NCI-H82 treated with DMSO at 0.1 percent for 48 hours (cell line): ENCODE data around the gene SMG9.

Source experiments
- DNase-seq: peaks from one replicate; lab custom pipeline; 2025; ENCODE audit not compliant: unreplicated experiment; lab: John Stamatoyannopoulos, UW

SMG9 gene

DNA sequence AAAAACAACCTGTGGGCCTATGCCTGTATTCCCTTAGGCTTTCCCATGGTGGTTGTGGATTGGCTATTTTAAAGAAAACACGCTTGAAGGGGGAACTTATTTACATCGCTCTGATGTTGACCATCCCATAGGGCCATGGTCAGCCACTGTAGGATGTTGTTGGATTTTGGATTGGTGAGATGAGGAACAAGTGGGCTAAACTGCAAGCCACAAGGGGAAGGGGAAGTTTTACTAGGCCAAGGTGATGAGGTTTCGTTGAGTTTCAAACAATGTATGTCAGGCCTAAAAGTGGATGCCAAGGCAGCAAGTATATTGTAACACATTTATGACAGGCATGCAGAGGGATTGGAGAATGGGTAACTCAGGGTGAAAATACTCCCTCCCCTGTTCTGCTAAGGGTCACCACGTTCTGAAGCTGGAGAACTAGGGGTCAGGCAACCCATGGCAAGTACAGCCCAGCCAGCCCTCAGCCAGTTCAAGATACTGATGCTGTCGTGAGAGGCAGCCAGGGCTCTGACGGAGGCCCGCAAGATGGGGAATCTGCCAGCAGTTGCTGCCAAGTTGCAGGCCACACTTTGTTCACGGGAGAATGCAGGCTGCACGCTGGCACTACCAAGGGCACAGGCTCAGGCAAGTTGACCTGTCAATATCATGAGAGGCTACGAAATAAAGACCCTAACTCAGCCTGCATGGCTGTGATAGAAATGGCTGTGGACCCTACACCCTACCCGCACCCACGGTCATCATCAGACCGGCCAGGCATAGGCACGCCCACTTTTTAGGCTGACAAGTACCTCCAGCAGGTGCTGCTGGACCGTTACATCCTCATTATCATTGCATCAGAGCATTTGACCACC lies 27.8 kb downstream of the SMG9 start:
- DNase-seq = no peak

DNA sequence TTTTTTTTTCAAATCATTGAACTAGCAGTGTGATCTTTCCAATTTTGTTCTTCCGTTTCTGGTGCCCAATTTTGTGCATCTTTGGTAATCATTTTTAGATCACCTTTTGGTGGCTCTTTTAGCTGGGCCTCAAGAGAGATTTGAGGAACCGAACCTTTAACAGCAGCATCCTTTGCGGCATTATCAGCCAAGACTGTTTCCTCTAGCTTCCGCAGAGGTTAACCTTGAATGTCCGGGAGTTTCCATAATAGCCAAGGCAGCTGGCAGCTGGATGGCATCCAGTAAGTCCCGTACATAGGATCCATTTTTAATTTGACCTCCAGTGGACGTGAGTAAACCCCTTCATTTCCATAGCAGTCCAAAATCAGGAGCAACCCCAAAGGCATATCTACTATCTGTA lies 29.3 kb downstream of the SMG9 start:
- no peak for DNase-seq

DNA sequence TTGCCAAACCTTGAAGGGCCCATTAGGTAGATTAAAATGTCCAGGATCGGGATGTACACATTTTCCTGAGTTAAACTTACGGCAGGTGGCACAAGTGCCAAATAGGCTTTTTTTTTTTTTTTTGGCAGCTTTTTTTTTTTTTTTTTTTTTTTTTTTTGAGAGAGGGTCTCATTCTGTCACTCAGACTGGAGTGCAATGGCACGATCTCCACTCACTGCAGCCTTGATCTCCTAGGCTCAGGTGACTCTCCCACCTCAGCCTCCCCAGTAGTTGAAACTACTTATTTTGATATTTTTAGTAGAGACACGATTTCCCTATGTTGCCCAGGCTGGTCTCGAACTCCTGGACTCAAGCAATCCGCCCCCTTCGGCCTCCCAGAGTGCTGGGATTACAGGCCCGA lies 29.9 kb downstream of the SMG9 start:
- no peak for DNase-seq

DNA sequence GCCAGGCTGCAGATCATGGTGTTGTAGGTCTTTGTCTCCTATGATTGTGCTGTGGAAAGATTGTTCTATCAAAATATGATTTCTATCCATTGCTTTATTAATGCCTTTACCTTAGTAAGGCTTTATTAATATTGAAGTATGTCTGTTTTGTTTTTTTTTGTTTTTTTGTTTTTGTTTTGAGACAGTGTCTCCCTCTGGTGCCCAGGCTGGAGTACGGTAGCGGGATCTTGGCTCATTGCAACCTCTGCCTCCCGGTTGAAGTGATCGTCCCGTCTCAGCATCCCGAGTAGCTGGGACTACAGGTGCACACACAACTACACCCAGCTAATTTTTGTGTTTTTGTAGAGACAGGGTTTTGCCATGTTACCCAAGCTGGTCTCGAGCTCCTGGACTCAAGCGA lies 31.2 kb downstream of the SMG9 start:
- no peak for DNase-seq

DNA sequence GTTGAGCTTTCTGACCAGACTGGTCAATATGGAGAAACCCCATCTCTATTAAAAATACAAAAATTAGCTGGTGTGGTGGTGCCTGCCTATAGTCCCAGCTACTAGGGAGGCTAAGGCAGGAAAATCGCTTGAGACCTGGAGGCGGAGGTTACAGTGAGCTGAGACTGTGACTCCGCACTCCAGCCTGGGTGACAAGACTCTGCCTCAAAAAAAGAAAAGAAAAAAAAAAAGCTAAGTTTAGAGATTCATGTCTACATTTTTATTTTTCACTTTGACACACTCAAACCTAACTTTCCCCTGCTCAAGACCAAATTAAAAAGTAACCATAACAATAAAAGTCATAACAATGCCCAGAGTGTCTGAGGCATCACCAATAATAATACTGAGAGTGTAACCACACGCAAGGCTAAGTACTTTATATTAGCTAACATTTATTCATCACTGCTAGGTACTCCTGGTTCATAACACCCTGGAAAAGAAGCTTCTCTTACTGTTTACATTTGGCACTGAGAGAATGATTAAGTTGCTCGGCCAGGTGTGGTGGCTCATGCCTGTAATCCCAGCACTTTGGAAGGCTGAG lies 33.2 kb downstream of the SMG9 start:
- no peak for DNase-seq

DNA sequence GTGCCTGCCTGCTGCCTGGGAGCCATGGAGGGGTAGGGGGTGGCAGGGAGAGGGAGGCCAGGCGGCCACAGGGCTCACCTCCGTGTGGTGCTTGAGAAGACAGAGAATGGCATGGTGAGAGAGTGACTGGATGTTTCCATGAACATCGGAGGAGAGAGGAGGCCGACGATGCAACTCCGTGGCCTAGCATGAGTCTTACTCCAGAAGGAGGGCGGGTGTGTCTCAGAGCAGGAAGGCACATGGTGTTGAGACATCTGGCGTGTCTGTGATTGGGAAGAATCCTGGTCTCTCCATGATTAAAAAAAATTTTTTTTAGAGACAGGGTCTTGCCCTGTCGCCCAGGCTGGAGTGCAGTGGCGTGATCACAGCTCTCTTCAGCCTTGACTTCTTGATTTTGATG lies 33.8 kb downstream of the SMG9 start:
- no peak for DNase-seq

DNA sequence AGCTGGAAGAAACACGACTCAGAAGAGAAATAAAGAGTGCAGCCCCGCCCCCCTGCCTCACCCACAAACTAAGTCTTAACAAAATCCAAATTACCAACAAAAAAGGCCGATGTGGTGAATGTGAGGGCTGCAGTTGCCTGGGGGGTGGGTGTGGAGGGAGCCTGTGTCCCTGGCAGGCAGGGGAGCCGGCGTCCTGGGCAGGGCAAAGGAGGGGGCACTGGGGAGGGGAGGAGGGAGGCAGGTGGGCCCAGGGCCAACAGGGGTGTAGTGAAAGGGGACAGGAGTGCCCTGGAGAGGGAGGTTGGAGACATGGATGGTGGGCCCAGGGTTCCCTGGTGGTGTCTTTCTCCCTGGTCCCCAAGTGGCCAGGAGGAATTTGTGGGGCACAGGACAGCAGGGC lies 34.8 kb downstream of the SMG9 start:
- no peak for DNase-seq

DNA sequence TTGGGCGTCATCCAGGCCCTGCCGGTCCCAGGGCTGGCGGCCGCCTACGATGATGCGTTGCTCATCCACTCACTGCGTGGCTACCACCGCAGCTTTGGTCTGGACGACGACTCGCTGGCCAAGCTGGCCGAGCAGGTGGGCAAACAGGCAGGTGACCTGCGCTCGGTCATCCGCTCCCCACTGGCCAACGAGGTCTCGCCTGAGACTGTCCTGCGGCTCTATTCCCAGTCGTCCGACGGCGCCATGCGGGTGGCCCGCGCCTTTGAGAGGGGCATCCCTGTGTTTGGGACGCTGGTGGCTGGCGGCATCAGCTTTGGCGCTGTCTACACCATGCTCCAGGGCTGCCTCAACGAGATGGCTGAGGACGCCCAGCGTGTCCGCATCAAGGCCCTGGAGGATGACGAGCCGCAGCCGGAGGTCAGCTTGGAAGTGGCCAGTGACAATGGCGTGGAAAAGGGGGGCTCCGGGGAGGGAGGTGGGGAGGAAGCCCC lies 35.3 kb downstream of the SMG9 start:
- DNase-seq = no peak

DNA sequence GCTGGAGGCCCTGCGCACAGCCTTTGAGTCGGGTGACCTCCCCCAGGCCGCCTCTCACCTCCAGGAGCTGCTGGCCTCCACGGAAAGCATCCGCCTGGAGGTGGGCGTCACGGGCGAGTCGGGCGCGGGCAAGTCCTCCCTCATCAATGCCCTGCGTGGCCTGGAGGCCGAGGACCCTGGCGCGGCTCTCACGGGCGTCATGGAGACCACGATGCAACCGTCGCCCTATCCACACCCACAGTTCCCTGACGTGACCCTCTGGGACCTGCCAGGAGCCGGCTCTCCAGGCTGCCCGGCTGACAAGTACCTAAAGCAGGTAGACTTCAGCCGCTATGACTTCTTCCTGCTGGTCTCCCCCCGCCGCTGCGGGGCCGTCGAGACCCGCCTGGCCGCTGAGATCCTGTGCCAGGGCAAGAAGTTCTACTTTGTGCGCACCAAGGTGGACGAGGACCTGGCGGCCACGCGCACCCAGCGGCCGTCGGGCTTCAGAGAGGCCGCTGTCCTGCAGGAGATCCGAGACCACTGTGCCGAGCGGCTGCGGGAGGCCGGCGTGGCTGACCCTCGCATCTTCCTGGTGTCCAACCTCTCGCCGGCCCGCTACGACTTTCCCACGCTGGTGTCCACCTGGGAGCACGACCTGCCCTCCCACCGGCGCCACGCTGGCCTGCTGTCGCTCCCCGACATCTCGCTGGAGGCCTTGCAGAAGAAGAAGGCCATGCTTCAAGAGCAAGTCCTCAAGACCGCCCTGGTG lies 36.0 kb downstream of the SMG9 start:
- no peak for DNase-seq

DNA sequence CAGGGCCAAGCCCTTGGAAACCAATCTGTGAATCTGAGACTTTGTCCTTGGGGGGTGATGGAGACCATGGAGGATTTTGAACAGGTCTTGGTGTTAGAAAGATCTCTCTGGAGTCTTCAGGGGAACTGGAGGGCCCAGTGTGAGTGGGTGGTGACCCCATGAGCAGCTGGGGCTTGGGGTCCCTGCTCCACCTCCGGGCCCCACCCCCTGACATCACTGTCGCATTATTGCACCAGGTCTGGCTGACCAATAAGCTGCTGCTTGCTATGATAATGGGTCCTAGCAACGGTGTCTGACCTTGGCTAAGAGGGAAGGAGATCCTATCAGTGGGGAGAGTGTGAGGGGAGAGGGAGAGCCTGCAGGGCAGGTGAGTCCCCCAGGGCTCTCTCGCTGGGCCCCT lies 39.0 kb downstream of the SMG9 start, which contains the start of gene IRGC:
Gene IRGC, plus strand, starts transcription at position 301 of the 400 bp plus-strand sequence. CDS start 2,483 bp downstream, outside the sequence.
- no peak for DNase-seq

DNA sequence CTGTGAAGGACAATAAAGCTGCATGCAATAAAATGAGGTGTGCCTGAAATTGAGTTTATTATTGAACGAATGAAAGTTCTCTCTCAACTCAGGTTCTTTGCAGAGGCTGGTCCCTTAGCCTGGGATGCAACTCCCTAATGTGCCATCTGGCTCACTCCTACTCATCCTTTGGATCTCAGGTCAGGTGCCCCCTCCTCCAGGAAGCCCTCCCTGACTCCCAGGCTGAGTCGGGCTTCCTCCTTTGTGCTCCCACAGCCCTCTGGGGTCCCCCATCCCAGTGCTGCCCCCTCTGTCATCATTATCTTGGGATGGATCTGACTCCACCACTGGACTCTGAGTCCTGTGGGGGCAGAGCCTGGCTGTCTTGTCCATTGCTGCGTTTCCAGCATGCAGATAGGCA lies 41.6 kb downstream of the SMG9 start:
- DNase-seq = no peak

DNA sequence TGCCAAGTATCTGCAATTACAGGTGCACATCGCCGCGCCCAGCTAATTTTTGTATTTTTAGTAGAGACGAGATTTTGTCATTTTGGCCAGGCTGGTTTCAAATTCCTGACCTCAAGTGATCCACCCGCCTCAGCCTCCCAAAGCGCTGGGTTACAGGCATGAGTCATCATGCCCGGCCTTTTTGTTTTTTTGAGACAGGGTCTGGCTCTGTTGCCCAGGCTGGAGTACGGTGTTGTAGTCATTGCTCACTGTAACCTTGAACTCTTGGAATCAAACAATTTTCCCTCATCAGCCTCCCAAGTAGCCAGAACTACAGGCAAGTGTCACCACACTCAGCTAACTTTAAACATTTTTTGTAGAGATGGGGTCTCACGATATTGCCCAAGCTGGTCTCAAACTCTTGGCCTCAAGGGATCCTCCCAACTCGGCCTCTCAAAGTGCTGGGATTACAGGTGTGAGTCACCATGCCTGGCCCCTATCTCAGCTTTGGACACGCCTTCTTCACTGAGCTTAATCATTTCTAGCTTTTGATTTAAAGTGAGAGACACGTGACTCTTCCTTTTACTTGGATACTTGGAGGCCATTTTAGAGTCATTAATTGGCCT lies 42.9 kb downstream of the SMG9 start:
- no peak for DNase-seq

DNA sequence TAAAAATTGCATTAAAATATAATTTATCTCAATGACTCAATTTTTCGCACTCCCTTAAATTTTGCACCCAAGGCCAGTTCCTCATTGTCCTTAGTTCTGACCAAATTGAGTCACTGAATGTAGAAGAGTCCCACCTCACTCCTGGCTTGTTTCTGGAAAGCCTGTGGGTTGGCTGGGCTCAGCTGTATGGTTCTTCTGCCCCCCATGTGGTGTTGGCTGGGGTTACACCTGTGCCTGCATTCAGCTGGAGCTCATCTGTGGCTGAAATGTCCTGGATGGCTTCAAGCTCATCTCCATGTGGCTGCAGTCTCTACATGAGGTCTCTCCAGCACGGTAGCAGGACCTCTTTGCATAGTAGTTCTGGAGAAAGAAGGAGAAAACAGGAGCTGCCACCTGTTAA lies 46.0 kb downstream of the SMG9 start:
- DNase-seq = no peak

DNA sequence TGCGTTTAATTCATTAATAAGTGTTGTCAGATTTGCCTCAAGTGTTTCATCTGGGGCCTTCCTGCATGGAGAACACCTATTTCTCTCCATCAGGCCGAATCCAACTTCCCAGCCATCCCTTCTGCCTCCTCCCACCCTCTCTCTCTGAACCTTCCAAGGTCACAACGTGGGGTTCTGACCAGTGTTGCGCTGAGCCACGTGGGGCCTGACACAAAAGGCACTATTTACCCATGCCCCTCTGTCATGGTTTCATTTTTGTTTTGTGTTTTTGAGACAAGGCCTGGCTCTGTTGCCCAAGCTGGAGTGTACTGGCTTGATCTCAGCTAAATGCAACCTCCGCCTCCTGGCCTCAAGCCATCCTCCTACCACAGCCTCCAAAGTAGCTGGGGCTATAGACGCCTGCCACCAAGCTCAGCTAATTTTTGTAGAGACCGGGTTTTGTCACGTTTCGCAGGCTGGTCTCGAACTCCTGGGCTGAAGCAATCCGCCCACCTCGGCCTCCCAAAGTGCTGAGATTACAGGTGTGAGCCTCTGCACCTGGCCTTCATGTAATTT lies 47.5 kb downstream of the SMG9 start:
- no peak for DNase-seq

DNA sequence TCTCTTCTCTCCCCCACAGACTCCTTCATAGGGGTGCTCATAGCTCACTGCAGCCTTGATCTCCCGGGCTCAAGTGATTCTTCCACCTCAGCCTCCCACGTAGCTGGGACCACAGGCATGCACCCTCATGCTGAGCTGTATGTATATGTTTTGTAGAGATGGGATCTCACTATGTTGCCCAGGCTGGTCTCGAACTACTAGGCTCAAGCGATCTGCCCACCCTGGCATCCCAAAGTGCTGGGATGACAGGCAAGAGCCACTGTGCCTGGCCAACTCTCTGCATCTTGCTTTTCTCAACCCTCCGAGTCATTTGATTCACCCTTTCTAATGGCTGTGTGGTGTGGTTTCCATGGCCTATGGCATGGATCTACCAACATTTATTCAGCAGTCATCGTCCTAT lies 49.0 kb downstream of the SMG9 start:
- no peak for DNase-seq

DNA sequence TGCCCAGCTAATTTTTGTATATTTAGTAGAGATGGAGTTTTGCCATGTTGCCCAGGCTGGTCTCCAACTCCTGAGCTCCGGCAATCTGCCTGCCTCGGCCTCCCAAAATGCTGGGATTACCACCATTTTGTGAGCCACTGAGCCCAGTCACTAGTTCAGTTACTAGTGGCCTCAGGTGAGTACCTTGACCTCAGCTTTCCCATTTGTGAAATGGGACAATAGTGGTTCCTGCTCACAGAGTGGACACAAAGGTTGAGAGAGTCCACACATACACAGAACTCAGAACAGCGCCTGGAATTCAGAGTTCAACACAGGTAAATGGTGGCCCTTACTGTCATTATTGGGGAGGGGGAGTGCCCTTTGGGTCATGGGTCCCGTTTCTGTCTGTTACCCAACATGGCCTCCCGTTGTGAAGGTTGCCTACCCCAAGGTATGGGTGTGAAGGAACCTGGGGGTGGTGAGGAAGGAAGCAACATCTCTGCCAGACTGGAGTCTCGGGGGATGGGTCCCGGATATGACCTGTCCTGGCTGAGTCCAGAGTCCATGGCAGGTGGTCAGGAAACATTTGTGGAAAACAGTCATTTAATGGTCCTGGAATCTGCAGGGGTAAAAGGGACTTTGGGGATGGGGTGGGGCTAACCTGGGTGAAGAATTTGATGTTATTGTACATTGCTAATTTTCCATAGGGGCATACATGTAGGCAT lies 50.6 kb downstream of the SMG9 start:
- DNase-seq = no peak

DNA sequence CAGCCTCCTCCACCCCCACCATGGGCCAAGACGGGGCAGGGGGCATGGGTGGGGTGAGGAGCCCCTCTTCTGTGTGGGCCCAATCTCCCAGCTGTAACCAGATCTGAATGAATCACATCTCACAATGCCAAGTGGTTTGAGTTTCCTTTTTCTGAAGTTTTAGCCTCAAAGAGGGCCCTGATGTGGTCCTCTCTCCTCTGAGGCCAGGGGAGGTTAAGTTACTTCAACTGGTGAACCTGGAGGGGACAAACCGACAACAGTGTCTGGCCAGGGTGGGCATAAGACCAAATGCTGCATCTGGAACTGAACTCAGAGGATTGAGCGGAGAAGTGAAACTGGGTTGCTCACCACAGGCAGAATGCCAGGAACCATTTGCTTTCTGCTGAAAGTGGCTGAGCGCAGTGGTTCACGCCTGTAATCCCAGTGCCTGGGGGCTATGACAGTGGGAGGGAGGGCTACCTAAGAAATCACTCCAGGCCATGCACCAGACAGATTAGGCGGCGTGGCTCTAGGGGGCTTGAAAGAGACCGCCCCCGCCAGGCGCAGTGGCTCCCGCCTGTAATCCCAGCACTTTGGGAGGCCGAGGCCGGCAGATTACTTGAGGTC lies 54.3 kb downstream of the SMG9 start:
- no peak for DNase-seq

DNA sequence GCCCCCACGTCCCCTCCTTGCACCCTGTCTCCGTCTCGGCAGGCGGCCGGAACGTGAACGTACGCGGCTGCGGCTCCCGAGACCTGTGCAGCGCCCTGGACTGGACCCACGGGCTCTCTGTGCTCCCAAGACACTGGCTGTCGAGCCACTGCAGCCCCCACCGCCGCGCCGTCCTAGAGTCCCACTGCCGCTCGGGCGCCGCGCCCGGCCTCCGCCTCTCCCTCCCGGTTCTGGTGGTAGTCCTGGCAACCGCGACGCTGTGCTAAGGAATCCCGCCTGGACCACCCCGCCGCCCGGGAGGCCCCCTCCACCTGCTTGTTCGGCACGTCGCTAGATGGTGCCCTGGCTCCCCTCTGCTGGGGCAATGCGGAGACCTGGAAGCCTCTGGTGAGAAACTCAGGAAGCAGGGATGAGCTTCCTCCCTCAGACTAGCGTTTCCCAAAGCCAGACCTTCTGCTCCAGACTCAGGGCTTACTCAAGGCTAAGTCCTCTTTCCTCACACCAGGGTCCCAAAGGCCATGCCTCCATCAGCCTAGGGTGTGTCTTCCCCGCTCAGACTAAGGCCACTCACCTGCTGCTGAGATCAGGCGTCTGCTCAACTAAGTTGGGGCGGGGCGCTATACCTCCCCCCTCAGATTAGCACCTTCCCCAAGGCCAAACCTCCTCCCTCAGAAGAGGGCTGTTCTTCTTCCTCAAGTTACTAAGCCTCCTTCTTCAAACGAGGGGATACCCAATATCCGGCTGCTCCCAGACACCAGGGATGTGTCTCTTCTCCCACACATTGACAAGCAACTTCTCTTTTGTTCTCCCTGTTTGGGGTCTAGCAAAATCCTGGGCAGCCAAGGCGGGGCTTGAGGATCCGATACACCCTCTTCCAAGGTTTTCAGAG lies 55.0 kb downstream of the SMG9 start:
- no peak for DNase-seq

DNA sequence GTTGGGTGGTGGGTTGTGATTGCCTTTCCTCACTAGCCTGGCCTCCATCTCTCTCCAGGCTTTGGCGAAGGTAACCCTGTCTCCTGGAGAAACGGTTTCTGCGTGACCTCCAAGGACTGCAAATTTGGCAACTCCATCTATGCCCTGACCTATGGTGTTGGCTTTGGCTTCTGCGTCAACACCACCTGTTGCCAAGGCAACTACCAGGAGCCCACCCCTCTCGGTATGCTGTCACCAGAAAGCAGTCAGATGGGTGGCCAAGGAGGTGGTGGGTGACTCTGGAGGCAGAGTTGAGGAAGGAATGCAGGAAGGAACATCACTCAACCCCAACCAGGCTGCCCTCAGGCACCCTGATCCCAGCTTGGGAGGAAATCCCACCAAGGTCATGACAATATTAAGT lies 57.5 kb downstream of the SMG9 start:
- no peak for DNase-seq
